Measurements from ENCODE around the gene GPR35. TPM values are rescaled to one million over a fixed set of nuclear protein-coding genes. Genes with fewer than 3 reads are reported as not detected.

GPR35 gene
- total RNA-seq, 1 experiment from 2014 or later, result 1.3 TPM

DNA sequence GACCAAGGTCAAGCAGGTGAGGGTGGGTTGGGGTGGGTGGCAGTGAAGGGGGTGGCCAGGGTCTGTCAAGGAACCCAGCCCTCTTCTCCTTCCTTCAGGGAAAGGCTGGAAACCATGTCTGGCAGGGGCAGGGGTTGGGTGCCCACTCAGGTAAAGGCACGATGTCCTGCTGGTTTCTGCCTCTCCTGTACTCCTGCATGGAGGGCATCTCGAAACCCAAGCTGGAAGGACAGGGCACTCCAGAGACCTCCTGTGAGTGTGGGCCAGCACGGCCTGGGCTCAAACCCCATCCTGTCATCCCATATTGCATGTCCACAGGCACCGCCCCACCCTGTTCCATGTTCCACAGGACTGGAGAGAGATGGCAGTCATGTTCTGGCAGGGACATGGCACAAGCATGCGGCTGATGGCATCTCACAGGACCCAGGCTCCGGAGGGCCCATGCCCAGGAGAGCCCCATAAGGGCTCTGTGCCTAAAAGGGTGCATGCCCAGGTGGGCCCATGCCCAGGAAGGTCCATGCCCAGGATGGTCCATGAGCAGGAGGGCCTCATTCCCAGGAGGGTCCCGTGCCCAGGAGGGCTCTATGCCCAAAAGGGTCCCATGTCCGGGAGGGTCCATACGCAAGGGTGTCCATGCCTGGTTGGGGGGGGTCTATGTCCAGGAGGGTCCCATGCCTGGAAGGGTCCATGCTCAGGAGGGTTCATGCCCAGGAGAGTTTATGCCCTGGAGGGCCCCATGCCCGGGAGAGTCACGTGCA is 6.4 kb downstream of the GPR35 start:
- intact Hi-C loops (cut with micrococcal nuclease; ENCODE audit: unreplicated experiment), result no loop called here
- Histone ChIP-seq H3K9me3 (ENCODE audit: control insufficient read depth, insufficient read depth, low read depth, low read length) (no peaks in the 10 kb centered on the region), H3K27ac (ENCODE audit: low read length) (no peak overlapping the region), H3K36me3 (ENCODE audit: control insufficient read depth, insufficient read depth, low read length) (no peaks in the 10 kb centered on the region), H3K4me3 (ENCODE audit: low read depth in 2 of 2, low read length in 2 of 2) (no peak overlapping the region), H3K4me1 (ENCODE audit: control insufficient read depth, insufficient read depth, low read length) (no peaks in the 10 kb centered on the region; the same call in 1 of the 2 replicates), H3K27me3 (ENCODE audit: control insufficient read depth, insufficient read depth, low read length) (no peaks in the 10 kb centered on the region)
- in situ Hi-C loops (cut with HindIII; ENCODE audit: low pct_unique_long_range_greater_than_20kb, low sequenced_read_pairs), result no loop called here
- ChIA-PET POLR2A (no interaction called here), CTCF (no interaction called here)
- DNase-seq (ENCODE audit: low read depth, low spot score), result no peak
- no peak for ATAC-seq
- BruUV-seq (replicated peaks), result no TSS peak
- TF ChIP-seq POLR2AphosphoS5 (IDR thresholded peaks at IDR 0.05; ENCODE audit: low read depth, low read length) (no peak), SIN3A (IDR thresholded peaks at IDR 0.05; ENCODE audit: borderline replicate concordance, insufficient read depth, low read depth, low read length) (no peak), TCF7L2 (IDR thresholded peaks at IDR 0.05; ENCODE audit: low read depth, low read length) (no peak)
- TF ChIP-seq, protein P1, sequence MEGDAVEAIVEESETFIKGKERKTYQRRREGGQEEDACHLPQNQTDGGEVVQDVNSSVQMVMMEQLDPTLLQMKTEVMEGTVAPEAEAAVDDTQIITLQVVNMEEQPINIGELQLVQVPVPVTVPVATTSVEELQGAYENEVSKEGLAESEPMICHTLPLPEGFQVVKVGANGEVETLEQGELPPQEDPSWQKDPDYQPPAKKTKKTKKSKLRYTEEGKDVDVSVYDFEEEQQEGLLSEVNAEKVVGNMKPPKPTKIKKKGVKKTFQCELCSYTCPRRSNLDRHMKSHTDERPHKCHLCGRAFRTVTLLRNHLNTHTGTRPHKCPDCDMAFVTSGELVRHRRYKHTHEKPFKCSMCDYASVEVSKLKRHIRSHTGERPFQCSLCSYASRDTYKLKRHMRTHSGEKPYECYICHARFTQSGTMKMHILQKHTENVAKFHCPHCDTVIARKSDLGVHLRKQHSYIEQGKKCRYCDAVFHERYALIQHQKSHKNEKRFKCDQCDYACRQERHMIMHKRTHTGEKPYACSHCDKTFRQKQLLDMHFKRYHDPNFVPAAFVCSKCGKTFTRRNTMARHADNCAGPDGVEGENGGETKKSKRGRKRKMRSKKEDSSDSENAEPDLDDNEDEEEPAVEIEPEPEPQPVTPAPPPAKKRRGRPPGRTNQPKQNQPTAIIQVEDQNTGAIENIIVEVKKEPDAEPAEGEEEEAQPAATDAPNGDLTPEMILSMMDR (IDR thresholded peaks at IDR 0.05), result no peak
- TF ChIP-seq, protein P2, sequence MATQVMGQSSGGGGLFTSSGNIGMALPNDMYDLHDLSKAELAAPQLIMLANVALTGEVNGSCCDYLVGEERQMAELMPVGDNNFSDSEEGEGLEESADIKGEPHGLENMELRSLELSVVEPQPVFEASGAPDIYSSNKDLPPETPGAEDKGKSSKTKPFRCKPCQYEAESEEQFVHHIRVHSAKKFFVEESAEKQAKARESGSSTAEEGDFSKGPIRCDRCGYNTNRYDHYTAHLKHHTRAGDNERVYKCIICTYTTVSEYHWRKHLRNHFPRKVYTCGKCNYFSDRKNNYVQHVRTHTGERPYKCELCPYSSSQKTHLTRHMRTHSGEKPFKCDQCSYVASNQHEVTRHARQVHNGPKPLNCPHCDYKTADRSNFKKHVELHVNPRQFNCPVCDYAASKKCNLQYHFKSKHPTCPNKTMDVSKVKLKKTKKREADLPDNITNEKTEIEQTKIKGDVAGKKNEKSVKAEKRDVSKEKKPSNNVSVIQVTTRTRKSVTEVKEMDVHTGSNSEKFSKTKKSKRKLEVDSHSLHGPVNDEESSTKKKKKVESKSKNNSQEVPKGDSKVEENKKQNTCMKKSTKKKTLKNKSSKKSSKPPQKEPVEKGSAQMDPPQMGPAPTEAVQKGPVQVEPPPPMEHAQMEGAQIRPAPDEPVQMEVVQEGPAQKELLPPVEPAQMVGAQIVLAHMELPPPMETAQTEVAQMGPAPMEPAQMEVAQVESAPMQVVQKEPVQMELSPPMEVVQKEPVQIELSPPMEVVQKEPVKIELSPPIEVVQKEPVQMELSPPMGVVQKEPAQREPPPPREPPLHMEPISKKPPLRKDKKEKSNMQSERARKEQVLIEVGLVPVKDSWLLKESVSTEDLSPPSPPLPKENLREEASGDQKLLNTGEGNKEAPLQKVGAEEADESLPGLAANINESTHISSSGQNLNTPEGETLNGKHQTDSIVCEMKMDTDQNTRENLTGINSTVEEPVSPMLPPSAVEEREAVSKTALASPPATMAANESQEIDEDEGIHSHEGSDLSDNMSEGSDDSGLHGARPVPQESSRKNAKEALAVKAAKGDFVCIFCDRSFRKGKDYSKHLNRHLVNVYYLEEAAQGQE (IDR thresholded peaks at IDR 0.05; ENCODE audit: insufficient read depth in 1 of 2, low read depth in 2 of 2, low read length in 1 of 2), result no peak

DNA sequence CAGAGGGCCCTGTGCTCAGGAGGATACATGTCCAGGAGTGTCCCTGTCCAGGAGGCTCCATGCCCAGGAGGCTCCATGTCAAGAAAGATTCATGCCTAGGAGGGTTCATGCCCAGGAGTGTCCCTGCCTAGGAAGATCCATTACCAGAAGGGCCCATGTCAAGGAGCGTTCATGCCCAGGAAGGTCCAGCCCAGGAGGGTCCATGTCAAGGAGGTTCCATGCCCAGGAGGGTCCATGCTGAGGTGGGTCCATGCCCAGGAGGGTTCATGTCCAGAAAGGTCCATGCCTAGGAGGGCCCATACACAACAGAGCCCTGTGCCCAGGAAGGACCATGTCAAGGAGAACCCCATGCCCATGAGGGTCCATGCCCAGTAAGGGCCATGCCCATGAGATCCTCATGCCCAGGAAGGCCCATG is 7.0 kb downstream of the GPR35 start:
- ChIA-PET CTCF (no interaction called here), POLR2A (no interaction called here)
- intact Hi-C loops (cut with micrococcal nuclease; ENCODE audit: unreplicated experiment), result no loop called here
- Histone ChIP-seq H3K27me3 (ENCODE audit: control insufficient read depth, insufficient read depth, low read length) (no peaks in the 10 kb centered on the region), H3K4me3 (ENCODE audit: low read depth in 2 of 2, low read length in 2 of 2) (no peak overlapping the region), H3K4me1 (ENCODE audit: control insufficient read depth, insufficient read depth, low read length) (no peaks in the 10 kb centered on the region), H3K27ac (ENCODE audit: low read length) (no peak overlapping the region), H3K9me3 (ENCODE audit: control insufficient read depth, insufficient read depth, low read depth, low read length) (no peaks in the 10 kb centered on the region), H3K36me3 (ENCODE audit: control insufficient read depth, insufficient read depth, low read length) (no peaks in the 10 kb centered on the region)
- in situ Hi-C loops (cut with HindIII; ENCODE audit: low pct_unique_long_range_greater_than_20kb, low sequenced_read_pairs), result no loop called here
- BruUV-seq (replicated peaks), result no TSS peak
- ATAC-seq, result no peak
- TF ChIP-seq, protein P1 (IDR thresholded peaks at IDR 0.05), result no peak
- no peak for TF ChIP-seq POLR2AphosphoS5 (IDR thresholded peaks at IDR 0.05; ENCODE audit: low read depth, low read length)
- no peak for TF ChIP-seq SIN3A (IDR thresholded peaks at IDR 0.05; ENCODE audit: borderline replicate concordance, insufficient read depth, low read depth, low read length)
- TF ChIP-seq TCF7L2 (IDR thresholded peaks at IDR 0.05; ENCODE audit: low read depth, low read length), result no peak
- TF ChIP-seq, protein P2 (IDR thresholded peaks at IDR 0.05; ENCODE audit: insufficient read depth in 1 of 2, low read depth in 2 of 2, low read length in 1 of 2), result no peak
- no peak for DNase-seq (ENCODE audit: low read depth, low spot score)

All from Panc1 (cell line).